OCI-LY3 (cell line): Measurements from ENCODE around the gene DMBX1.

ENCODE experiments used
- H2AFZ ChIP-seq: fragments of 200-600, 300-600 bp; shearing (Covaris generic); 2 replicates; pipeline ENCODE4 v1.6.0; 2014; ENCODE audit warnings: antibody characterized with exemption, low read depth, low read length
- H3K27ac ChIP-seq: fragments of 200-600, 300-600 bp; sonication (generic); 2 replicates; pipeline ENCODE4 v1.5.1; 2014; ENCODE audit warnings: mild to moderate bottlenecking, low read length, moderate library complexity, mixed read lengths
- H3K27me3 ChIP-seq: fragments of 200-600, 300-600 bp; sonication (generic); 2 replicates; pipeline ENCODE4 v1.6.1; 2014; ENCODE audit warnings: low read depth, low read length, mixed read lengths
- H3K36me3 ChIP-seq: fragments of 200-600, 300-600 bp; sonication (generic); replicated peaks from 2 replicates; pipeline ENCODE3; 2014; ENCODE audit warnings: low read depth, low read length, mixed read lengths
- H3K4me1 ChIP-seq: fragments of 300-600, 200-600 bp; sonication (generic); 2 replicates; pipeline ENCODE4 v1.6.1; 2014; ENCODE audit warnings: low read length, mixed read lengths
- H3K4me2 ChIP-seq: fragments of 200-600, 300-600 bp; sonication (generic); 2 replicates; pipeline ENCODE4 v1.6.1; 2014; ENCODE audit warnings: low read length, mixed read lengths
- H3K4me3 ChIP-seq: fragments of 300-600, 200-600 bp; sonication (generic); 2 replicates; pipeline ENCODE4 v1.5.1; 2014; ENCODE audit warnings: antibody characterized with exemption, mild to moderate bottlenecking, low read length, moderate library complexity
- H3K79me2 ChIP-seq: fragments of 300-600, 200-600 bp; shearing (Covaris generic); 2 replicates; pipeline ENCODE4 v1.6.1; 2014; ENCODE audit warnings: mild to moderate bottlenecking, low read length, mixed read lengths
- H3K9ac ChIP-seq: fragments of 300-600, 200-600 bp; shearing (Covaris generic); 2 replicates; pipeline ENCODE4 v1.6.0; 2014; ENCODE audit warnings: mild to moderate bottlenecking, low read length, moderate library complexity
- H3K9me3 ChIP-seq: fragments of 200-600, 300-600 bp; shearing (Covaris generic); 2 replicates; pipeline ENCODE4 v1.6.1; 2014; ENCODE audit warnings: low read length, mixed read lengths; ENCODE audit not compliant: insufficient read depth
- H4K20me1 ChIP-seq: fragments of 200-600, 300-600 bp; sonication (generic); 2 replicates; pipeline ENCODE4 v1.6.1; 2016; ENCODE audit warnings: low read length, mixed read lengths; ENCODE audit not compliant: insufficient read depth
- EZH2phosphoT487 ChIP-seq: fragments of 200-600 bp; shearing (Covaris generic); IDR thresholded peaks from 2 replicates; pipeline ENCODE4 v1.6.1; 2018; ENCODE audit warnings: antibody characterized with exemption, mixed run types, low read depth
- TF ChIP-seq, protein P1 (sequence below): fragments of 200-600, 300-600 bp; sonication (generic); IDR thresholded peaks from 2 replicates; pipeline ENCODE4 v1.5.1; 2014; ENCODE audit warnings: antibody characterized with exemption, low read length, low read depth

Gene DMBX1

DNA sequence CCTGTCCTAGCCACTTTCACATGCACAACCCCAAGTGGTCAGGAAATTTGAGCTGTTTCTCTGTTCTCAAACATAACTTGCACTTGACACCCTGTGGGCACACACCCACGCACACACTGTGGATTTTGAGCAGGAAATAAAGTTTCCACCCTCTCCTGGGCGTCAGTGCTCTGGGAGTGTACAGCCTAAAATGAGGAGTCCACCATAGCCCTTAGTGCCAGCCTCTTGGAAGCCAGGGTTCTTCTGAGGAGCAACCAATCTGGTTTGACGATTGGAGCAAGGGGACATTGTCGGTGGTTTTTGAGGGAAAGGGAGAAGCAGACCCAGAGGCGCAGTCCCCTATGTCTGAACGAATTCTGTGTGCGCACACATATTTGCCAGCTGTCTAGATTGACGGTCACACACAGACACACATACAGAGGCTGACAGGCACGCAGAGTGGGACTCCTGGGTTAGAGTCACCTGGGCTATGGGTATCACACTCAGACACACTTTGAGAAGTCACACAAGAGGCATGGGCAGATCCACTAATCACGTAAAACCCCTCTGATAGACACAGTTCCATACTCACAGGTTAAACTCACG, 2.7 kb downstream of the DMBX1 start:
- Histone ChIP-seq H2AFZ (no peak overlapping the region), H3K27me3 (no peaks in the 10 kb centered on the region)

DNA sequence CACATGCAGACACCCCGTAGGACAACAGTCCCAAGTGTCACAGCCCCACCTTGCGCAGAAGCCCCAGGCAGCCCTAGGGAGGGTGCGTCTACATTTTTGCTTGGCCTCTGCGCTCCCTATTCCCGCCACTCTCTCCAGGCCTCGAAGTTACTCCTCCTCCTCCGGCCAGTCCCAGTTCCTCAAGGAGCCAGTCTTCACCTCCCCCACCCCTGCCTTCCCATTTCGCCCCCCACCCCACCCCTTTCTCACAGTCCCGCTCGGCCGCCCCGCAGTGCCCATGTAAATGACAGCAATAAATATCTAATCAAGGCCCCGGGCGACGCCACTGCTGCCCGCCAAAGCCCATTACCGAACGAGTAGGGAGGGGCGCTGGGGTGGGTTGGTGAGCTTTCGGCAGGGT, 3.2 kb downstream of the DMBX1 start:
- H3K27me3 ChIP-seq: no peaks in the 10 kb centered on the region

More for the DNA sequence above, 2.7 kb downstream of the DMBX1 start:
- no peak for TF ChIP-seq EZH2phosphoT487
- TF ChIP-seq, protein P1, sequence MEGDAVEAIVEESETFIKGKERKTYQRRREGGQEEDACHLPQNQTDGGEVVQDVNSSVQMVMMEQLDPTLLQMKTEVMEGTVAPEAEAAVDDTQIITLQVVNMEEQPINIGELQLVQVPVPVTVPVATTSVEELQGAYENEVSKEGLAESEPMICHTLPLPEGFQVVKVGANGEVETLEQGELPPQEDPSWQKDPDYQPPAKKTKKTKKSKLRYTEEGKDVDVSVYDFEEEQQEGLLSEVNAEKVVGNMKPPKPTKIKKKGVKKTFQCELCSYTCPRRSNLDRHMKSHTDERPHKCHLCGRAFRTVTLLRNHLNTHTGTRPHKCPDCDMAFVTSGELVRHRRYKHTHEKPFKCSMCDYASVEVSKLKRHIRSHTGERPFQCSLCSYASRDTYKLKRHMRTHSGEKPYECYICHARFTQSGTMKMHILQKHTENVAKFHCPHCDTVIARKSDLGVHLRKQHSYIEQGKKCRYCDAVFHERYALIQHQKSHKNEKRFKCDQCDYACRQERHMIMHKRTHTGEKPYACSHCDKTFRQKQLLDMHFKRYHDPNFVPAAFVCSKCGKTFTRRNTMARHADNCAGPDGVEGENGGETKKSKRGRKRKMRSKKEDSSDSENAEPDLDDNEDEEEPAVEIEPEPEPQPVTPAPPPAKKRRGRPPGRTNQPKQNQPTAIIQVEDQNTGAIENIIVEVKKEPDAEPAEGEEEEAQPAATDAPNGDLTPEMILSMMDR: no peak
- H3K9me3 ChIP-seq: no peaks in the 10 kb centered on the region
- no peak overlapping the region for H3K9ac ChIP-seq
- H4K20me1 ChIP-seq: no peaks in the 10 kb centered on the region
- no peaks in the 10 kb centered on the region for H3K36me3 ChIP-seq
- H3K4me3 ChIP-seq: no peak overlapping the region
- H3K4me2 ChIP-seq: no peak overlapping the region
- H3K4me1 ChIP-seq: no peaks in the 10 kb centered on the region
- no peaks in the 10 kb centered on the region for H3K79me2 ChIP-seq
- no peak overlapping the region for H3K27ac ChIP-seq

DNA sequence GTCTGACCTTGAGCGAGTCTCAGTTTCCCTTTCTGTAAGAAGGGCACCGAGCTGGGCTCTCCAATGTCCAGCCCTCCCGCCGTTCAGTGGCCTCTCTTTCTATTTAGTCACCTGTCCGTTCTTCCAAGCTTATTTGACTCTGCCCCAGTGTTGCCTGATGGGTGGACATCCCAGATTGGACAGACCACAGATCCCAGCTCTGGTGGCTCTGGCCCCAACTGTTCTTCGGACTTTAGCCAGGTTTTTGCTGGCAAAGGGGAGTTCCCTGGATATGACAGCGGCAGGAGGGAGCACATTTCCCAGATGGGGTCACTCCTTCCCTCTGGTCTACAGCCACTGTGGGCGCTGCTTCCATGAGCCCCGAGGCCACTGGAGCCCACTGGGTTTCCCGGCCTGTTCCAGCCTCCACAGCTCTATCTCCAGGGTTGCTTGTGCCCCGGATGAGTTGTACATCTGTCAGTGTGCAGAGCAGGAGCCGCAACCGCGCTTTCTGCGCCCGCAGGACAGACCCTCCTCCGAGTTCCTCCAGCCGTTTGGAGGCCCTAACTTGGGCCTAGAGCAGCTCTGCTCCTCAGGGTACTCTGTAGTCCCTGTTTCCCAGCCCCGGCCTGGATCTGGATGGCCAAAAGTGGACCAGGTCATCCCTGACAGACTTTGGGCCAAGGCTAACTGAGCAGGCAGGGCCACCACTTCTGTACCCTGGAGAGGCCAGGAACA, 3.8 kb downstream of the DMBX1 start:
- Histone ChIP-seq H3K27me3 (no peaks in the 10 kb centered on the region), H3K27ac (no peak overlapping the region), H3K36me3 (no peaks in the 10 kb centered on the region), H3K4me2 (no peak overlapping the region), H3K9me3 (no peaks in the 10 kb centered on the region), H4K20me1 (no peaks in the 10 kb centered on the region), H3K4me3 (no peak overlapping the region), H3K79me2 (no peaks in the 10 kb centered on the region), H3K4me1 (no peaks in the 10 kb centered on the region), H2AFZ (no peak overlapping the region), H3K9ac (no peak overlapping the region)
- TF ChIP-seq, protein P1: no peak
- no peak for TF ChIP-seq EZH2phosphoT487

More for the DNA sequence above, 3.2 kb downstream of the DMBX1 start:
- H4K20me1 ChIP-seq: no peaks in the 10 kb centered on the region
- no peaks in the 10 kb centered on the region for H3K4me1 ChIP-seq
- H3K9ac ChIP-seq: no peak overlapping the region
- no peak overlapping the region for H3K4me3 ChIP-seq
- H2AFZ ChIP-seq: no peak overlapping the region
- TF ChIP-seq, protein P1: no peak
- TF ChIP-seq EZH2phosphoT487: no peak
- H3K36me3 ChIP-seq: no peaks in the 10 kb centered on the region
- no peak overlapping the region for H3K27ac ChIP-seq
- H3K9me3 ChIP-seq: no peaks in the 10 kb centered on the region
- H3K4me2 ChIP-seq: no peak overlapping the region
- no peaks in the 10 kb centered on the region for H3K79me2 ChIP-seq

DNA sequence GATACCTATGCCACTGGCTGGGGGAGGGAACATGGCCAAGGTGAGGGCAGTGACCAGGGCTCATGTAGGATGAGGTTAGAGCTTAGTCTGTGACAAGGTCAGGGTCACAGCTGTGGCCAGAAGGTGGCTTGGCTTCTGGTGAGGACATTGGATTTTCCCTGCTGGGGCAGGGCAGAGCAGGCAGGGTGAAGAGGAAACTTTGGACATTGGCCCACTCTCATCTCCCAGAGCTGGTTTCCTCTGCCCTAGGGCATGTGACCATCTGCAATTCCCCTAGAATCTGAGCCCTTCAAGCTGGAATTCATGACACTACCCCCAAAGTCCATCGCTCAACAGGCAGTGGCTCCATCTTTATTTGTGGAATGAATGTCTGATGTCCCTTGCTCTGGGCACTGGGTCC, 5.3 kb downstream of the DMBX1 start:
- Histone ChIP-seq H3K9me3 (no peaks in the 10 kb centered on the region), H3K27me3 (no peaks in the 10 kb centered on the region), H3K4me2 (no peak overlapping the region), H4K20me1 (no peaks in the 10 kb centered on the region), H2AFZ (no peak overlapping the region), H3K9ac (no peak overlapping the region), H3K36me3 (no peaks in the 10 kb centered on the region), H3K4me1 (no peaks in the 10 kb centered on the region), H3K79me2 (no peaks in the 10 kb centered on the region), H3K27ac (no peak overlapping the region), H3K4me3 (no peak overlapping the region)
- TF ChIP-seq, protein P1: no peak
- TF ChIP-seq EZH2phosphoT487: no peak
